Peyer's patch (tissue), 4 donors: ENCODE measurements around the gene MT2A.
"Not testable (repeated sequence)": the region's sequence is repeated elsewhere in the genome, so short reads cannot be mapped to it uniquely, and the experiment has no call there.

ENCODE experiments used
- CTCF ChIP-seq, 6 experiments: fragments of 450-650 bp in 4 of 6; fragments of 200-600 bp in 2 of 6; sonication (generic) in 1 of 6; IDR thresholded peaks; one replicate each; pipeline ENCODE4 v1.5.1; 2017 to 2019; ENCODE audit warnings: antibody characterized with exemption in 6 of 6, mild to moderate bottlenecking in 3 of 6, moderate library complexity in 1 of 6
- POLR2A ChIP-seq, 2 donors: fragments of 450-650 bp; IDR thresholded peaks; one replicate each; pipeline ENCODE4 v1.5.1; 2017; ENCODE audit warnings: antibody characterized with exemption in 2 of 2, mild to moderate bottlenecking in 2 of 2, moderate library complexity in 2 of 2

- not testable (repeated sequence) for TF ChIP-seq CTCF, POLR2A (IDR thresholded peaks at IDR 0.05)
Observed at GRCh38 chr16:56582911-56583310, 25.5 kb upstream of the MT2A start.
